Smooth muscle cell (in vitro differentiated cells): ENCODE data around the gene AP1B1. TPM values are rescaled to one million over a fixed set of nuclear protein-coding genes. Genes with fewer than 3 reads are reported as not detected.

ENCODE experiments used
- DNase-seq: peaks from one replicate; lab custom pipeline; 2025; ENCODE audit not compliant: unreplicated experiment; lab: John Stamatoyannopoulos, UW
- H2AFZ ChIP-seq: fragments of 200-600 bp; sonication (generic); 2 replicates; pipeline ENCODE4 v1.6.0; 2016; ENCODE audit warnings: antibody characterized with exemption, low read depth, mild to moderate bottlenecking
- H3F3A ChIP-seq: fragments of 200-600 bp; sonication (generic); 2 replicates; pipeline ENCODE4 v1.6.0; 2017; ENCODE audit warnings: antibody characterized with exemption, low read depth
- H3K27ac ChIP-seq: fragments of 200-600 bp; sonication (generic); 2 replicates; pipeline ENCODE4 v1.5.1; 2016; ENCODE audit warnings: low read depth, mild to moderate bottlenecking
- H3K27me3 ChIP-seq: fragments of 200-600 bp; sonication (generic); 2 replicates; pipeline ENCODE4 v1.6.1; 2016; ENCODE audit warnings: low read depth, mild to moderate bottlenecking
- H3K36me3 ChIP-seq: fragments of 200-600 bp; sonication (generic); 2 replicates; pipeline ENCODE4 v1.5.1; 2016; ENCODE audit warnings: low read depth
- H3K4me1 ChIP-seq: fragments of 200-600 bp; sonication (generic); 2 replicates; pipeline ENCODE4 v1.5.1; 2016; ENCODE audit warnings: low read depth
- H3K4me2 ChIP-seq: fragments of 200-600 bp; sonication (generic); 2 replicates; pipeline ENCODE4 v1.6.0; 2016; ENCODE audit warnings: mild to moderate bottlenecking
- H3K4me3 ChIP-seq: fragments of 200-600 bp; sonication (generic); 2 replicates; pipeline ENCODE4 v1.5.1; 2016; ENCODE audit warnings: mild to moderate bottlenecking
- H3K79me2 ChIP-seq: fragments of 200-600 bp; sonication (generic); 2 replicates; pipeline ENCODE4 v1.6.0; 2016; ENCODE audit warnings: low read depth, mild to moderate bottlenecking
- H3K9ac ChIP-seq: fragments of 200-600 bp; sonication (generic); 2 replicates; pipeline ENCODE4 v1.6.0; 2016; ENCODE audit warnings: low read depth
- H3K9me3 ChIP-seq: fragments of 200-600 bp; sonication (generic); replicated peaks from 2 replicates; pipeline ENCODE4 v1.5.1; 2016; ENCODE audit warnings: low read depth
- H4K20me1 ChIP-seq: fragments of 200-600 bp; sonication (generic); 2 replicates; pipeline ENCODE4 v1.6.0; 2016; ENCODE audit warnings: low read depth
- WGBS: methylation state at CpG from one replicate; pipeline ENCODE4 v1.1.7; 2016; ENCODE audit warnings: low lambda C conversion rate; 5-methylcytosine and 5-hydroxymethylcytosine counted together
- polyA plus RNA-seq: library from polyadenylated mRNA; unstranded; fragments of >200 nt; fragmentation: Nextera tagmentation; extraction: Ambion mirVana; gene quantifications from 2 replicates; pipeline ENCODE4 v1.2.1, GENCODE V29; 2016
- total RNA-seq: library from RNA; depleted of rRNA; stranded (reverse); fragments of >200 nt; gene quantifications from 2 replicates; pipeline ENCODE4 v1.2.3, GENCODE V29; 2014
- TF ChIP-seq, protein P1 (sequence below): fragments of 200-600 bp; sonication (generic); IDR thresholded peaks from 2 replicates; pipeline ENCODE4 v1.5.1; 2017; ENCODE audit warnings: borderline replicate concordance, mild to moderate bottlenecking, antibody characterized with exemption; ENCODE audit not compliant: insufficient read depth, poor library complexity, severe bottlenecking

Gene AP1B1
- total and polyA plus RNA-seq, 2 experiments from 2014 or later: 30.3 to 38.5 TPM

DNA sequence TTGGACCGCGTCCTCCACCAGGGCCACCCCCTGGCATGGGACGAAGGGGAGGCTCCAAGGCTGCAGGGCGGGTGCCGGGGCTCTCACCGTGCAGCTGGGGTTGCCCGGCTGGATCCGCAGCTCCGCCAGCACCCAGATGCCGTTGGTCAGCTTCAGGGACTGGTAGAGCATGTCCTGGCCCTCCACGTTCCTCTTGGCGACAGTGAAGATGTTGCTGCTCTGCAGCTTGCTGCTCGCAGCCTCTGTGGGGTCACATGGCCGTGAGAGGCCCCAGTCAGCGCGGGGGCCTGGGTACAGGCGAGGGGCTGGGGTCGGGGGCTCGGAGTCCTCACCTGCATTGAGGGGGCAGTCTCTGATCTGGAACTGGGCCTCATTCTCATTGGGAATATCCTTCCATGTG, 58.1 kb downstream of the AP1B1 start:
- DNase-seq: no peak
- Histone ChIP-seq H3K36me3 (no peaks in the 10 kb centered on the region), H3K9me3 (no peaks in the 10 kb centered on the region), H3K4me2 (no peak overlapping the region), H3K27me3 (no peaks in the 10 kb centered on the region), H3K79me2 (no peaks in the 10 kb centered on the region), H2AFZ (no peak overlapping the region), H4K20me1 (no peaks in the 10 kb centered on the region), H3F3A (no peaks in the 10 kb centered on the region), H3K9ac (no peak overlapping the region), H3K4me3 (no peak overlapping the region), H3K4me1 (no peaks in the 10 kb centered on the region), H3K27ac (no peak overlapping the region)
- 95% methylated on average over 19 of the region's 19 CpGs for WGBS
- TF ChIP-seq, protein P1, sequence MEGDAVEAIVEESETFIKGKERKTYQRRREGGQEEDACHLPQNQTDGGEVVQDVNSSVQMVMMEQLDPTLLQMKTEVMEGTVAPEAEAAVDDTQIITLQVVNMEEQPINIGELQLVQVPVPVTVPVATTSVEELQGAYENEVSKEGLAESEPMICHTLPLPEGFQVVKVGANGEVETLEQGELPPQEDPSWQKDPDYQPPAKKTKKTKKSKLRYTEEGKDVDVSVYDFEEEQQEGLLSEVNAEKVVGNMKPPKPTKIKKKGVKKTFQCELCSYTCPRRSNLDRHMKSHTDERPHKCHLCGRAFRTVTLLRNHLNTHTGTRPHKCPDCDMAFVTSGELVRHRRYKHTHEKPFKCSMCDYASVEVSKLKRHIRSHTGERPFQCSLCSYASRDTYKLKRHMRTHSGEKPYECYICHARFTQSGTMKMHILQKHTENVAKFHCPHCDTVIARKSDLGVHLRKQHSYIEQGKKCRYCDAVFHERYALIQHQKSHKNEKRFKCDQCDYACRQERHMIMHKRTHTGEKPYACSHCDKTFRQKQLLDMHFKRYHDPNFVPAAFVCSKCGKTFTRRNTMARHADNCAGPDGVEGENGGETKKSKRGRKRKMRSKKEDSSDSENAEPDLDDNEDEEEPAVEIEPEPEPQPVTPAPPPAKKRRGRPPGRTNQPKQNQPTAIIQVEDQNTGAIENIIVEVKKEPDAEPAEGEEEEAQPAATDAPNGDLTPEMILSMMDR: no peak

DNA sequence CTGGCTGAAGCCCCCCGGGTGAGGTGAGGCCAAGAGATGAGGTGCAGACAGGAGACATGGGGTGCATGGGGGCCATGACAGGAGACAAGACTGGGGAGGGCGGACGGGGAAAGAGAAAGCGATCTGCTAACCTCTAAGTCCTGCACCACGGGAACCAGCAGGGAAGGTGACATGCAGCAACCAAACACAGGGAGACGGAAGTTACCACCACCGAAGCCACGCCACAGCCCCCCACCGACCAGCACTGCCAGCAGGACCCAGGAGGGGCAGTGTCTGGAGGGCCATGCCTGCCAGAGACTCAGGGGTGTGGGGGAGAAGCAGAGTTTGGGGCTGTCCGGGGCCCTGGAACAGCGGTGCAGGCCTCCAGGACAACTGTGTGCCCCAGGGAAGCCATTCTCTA, 58.8 kb downstream of the AP1B1 start:
- no peak overlapping the region for H3K4me3 ChIP-seq
- H3K27me3 ChIP-seq: no peaks in the 10 kb centered on the region
- H3K9me3 ChIP-seq: no peaks in the 10 kb centered on the region
- no peaks in the 10 kb centered on the region for H3K4me1 ChIP-seq
- H3K4me2 ChIP-seq: no peak overlapping the region
- no peaks in the 10 kb centered on the region for H4K20me1 ChIP-seq
- TF ChIP-seq, protein P1: no peak
- no peak overlapping the region for H3K9ac ChIP-seq
- 89% methylated on average over 10 of the region's 11 CpGs for WGBS
- no peaks in the 10 kb centered on the region for H3K79me2 ChIP-seq
- no peak overlapping the region for H3K27ac ChIP-seq
- H2AFZ ChIP-seq: no peak overlapping the region
- no peaks in the 10 kb centered on the region for H3K36me3 ChIP-seq
- DNase-seq: no peak
- H3F3A ChIP-seq: no peaks in the 10 kb centered on the region

DNA sequence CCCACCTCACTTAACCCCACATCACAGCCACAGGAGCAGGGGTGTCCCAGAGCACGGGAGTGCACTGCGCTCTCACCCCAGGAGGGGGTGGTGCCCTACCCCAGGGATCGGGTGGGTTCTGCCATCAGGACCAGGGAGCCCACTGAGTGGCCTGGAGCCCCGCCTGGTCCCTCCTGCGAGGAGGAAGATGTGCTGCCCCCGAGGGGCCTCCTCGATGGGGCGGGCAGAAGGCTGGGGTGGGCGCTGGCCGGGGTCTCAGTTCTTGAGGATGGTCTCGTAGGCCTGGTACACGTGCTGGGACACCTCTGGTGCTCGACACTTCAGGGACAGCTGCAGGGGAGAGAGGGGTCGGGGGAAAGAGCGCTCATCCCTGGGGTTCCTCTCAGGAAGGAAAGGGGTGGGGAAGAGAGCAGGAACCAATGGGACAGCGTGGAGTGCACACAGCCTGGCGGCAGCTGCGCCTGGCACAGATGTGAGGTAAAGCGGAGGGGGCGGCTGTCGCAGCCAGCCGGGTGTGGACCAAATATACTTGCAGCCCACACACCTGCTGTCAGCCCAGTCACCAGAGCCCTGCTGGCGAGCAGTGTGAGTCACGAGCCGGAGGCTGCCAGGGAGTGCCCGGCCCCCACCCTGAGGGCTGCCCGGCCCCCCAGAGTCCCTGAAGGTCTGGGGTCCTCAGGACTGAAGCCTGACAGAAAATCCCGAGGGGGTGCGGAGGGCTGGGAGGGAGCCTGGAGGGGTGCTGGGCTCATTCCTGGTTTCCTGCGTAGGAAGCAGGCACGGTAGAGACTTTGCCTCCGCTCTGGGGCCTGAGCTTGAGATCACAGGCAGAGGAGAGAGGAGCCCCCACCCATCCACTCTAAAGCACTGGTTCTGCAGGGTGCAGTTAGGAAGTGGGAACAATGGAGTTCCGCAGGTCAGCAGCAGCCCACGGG, 59.5 kb downstream of the AP1B1 start:
- no peaks in the 10 kb centered on the region for H3K36me3 ChIP-seq
- H3K9me3 ChIP-seq: no peaks in the 10 kb centered on the region
- TF ChIP-seq, protein P1: no peak
- no peak for DNase-seq
- H3K27ac ChIP-seq: no peak overlapping the region
- H2AFZ ChIP-seq: no peak overlapping the region
- no peaks in the 10 kb centered on the region for H3K4me1 ChIP-seq
- H4K20me1 ChIP-seq: no peaks in the 10 kb centered on the region
- no peak overlapping the region for H3K4me3 ChIP-seq
- no peak overlapping the region for H3K9ac ChIP-seq
- H3K27me3 ChIP-seq: no peaks in the 10 kb centered on the region
- H3K4me2 ChIP-seq: no peak overlapping the region
- no peaks in the 10 kb centered on the region for H3F3A ChIP-seq
- WGBS: 98% methylated on average over 17 of the region's 34 CpGs
- H3K79me2 ChIP-seq: no peaks in the 10 kb centered on the region
